RWPE1 (cell line): ENCODE data around the gene HCFC1.

Experiments used
- CTCF ChIA-PET: fragments of 350-600 bp; sonication (Branson Sonifier 250); formaldehyde crosslinking; extraction: SDS; loops from one replicate; lab custom pipeline; 2021; lab: Yijun Ruan, JAX
- POLR2A ChIA-PET: fragments of 400-600 bp; formaldehyde crosslinking; extraction: SDS; loops from one replicate; lab custom pipeline; 2020; ENCODE audit warnings: antibody characterized with exemption; ENCODE audit not compliant: low non-redundant PET; lab: Yijun Ruan, JAX
- DNase-seq: peaks from one replicate; pipeline ENCODE4 v3.0.0; 2012; ENCODE audit warnings: low spot score
- H3K27ac ChIP-seq: fragments of 450-650 bp; 2 replicates; pipeline ENCODE4 v1.5.1; 2017
- TF ChIP-seq, protein P1 (sequence below): fragments of 450-650 bp; conservative IDR thresholded peaks from 2 replicates; pipeline ENCODE4 v1.5.1; 2017; ENCODE audit warnings: low read depth, mild to moderate bottlenecking

Gene HCFC1

GRCh38 chrX:153901753-153902140 lies 69.9 kb downstream of the HCFC1 start:
- peak overlapping the region; percentile 89 for H3K27ac ChIP-seq
- DNase-seq: no peak
- ChIA-PET CTCF (interaction anchor here (1.0 kb wide), 1 partner anchor 21 kb away, joined by 3 read pairs; no protein-coding TSS in a partner anchor), POLR2A (no interaction called here)
- TF ChIP-seq, protein P1, sequence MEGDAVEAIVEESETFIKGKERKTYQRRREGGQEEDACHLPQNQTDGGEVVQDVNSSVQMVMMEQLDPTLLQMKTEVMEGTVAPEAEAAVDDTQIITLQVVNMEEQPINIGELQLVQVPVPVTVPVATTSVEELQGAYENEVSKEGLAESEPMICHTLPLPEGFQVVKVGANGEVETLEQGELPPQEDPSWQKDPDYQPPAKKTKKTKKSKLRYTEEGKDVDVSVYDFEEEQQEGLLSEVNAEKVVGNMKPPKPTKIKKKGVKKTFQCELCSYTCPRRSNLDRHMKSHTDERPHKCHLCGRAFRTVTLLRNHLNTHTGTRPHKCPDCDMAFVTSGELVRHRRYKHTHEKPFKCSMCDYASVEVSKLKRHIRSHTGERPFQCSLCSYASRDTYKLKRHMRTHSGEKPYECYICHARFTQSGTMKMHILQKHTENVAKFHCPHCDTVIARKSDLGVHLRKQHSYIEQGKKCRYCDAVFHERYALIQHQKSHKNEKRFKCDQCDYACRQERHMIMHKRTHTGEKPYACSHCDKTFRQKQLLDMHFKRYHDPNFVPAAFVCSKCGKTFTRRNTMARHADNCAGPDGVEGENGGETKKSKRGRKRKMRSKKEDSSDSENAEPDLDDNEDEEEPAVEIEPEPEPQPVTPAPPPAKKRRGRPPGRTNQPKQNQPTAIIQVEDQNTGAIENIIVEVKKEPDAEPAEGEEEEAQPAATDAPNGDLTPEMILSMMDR: no peak

DNA sequence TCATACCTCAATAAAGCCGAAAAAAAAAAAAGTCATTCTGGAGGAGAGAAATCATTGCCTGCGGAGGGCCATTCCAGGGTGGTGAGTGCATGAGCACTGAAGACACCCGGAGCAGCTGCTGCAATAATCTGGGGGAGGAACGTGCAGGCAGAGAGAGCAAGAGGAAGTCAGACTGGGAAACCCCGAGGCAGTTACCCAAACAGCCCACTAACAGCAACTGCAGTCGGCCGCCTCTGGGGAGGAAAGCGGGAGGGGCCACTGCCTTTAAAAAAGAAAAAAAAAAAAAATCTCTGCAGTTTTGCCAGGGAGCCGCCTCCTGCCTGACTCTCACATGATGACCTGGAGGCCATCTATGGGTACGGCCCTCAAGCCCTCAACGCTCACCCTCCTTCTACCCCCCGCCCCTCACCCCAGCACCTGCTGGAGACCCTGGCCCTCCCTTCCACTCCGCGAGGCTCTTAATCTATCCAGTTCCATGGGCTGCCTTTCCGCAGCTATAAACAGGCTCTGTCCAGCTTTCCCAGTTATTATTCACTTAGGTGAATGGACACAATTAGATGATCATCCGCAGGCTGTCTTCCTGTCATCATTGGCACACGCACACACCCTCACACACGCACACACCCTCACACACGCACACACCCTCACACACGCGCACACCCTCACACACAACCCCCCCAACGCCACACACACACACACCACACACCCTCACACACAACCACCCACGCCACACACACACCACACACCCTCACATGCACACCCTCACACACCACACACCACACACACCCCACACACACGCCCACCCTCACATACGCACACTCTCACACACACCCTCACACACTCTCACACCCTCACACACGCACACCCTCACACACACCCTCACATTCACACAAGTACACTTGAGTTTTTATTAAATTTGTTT lies 70.5 kb downstream of the HCFC1 start:
- ChIA-PET CTCF (interaction anchor here (0.7 to 1.0 kb wide), 3 partner anchors 22 to 345 kb away, joined by 3 to 8 read pairs (median 3); partner anchors contain the start of gene DUSP9), POLR2A (no interaction called here)
- peak overlapping the region; percentile 89 for H3K27ac ChIP-seq
- TF ChIP-seq, protein P1: no peak
- DNase-seq: peak; percentile 81

- no peak overlapping the region for H3K27ac ChIP-seq
- ChIA-PET POLR2A (no interaction called here), CTCF (no interaction called here)
- TF ChIP-seq, protein P1: no peak
- no peak for DNase-seq
Measured at GRCh38 chrX:153897899-153898298, 73.7 kb downstream of the HCFC1 start.
